ENCODE data around the gene CEP97. TPM values are rescaled to one million over a fixed set of nuclear protein-coding genes. Genes with fewer than 3 reads are reported as not detected.

Gene CEP97
- polyA plus RNA-seq, 1 donor (not counting 4 experiments of a cell fraction or from before 2014, with no cell fraction given), result 3.6 TPM

DNA sequence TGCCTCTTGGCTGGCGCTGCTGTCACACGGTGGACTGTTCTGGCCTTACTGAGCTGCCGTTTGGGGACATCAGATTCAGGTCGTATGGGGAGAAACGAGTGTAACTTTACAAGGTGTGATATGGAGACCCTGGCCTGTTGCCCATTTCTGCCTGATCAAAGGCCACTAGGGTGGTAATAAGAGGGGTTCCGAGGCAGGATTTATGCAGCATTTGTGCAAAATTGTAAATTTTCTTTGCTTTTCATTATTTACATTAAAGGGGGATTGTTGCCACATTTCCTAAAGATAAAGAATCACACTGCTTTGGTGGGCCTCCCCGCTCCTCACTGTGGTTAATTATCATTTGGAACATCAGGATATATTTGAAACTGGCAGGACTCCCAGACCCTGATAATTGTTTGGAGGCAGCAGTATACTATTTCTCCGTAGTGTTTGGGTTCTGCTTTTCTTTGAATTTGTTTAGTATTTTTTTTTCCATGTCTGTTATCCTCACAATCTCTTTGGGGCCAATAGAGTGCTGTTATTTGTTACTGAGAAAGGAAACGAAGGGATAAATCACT lies 55.5 kb downstream of the CEP97 start:
- no peaks in the 10 kb centered on the region for H3K9me3 ChIP-seq (ENCODE audit: control insufficient read depth, low read depth, low read length)
- FAIRE-seq (no peak), DNase-seq (ENCODE audit: low read depth, low spot score) (no peak)
- dilution Hi-C loops (cut with MboI; ENCODE audit: extremely low pct_ligation_motif_present, low sequenced_read_pairs), result no loop called here
- peak overlapping the region; percentile 82 to 84 (median 83) for H3K4me3 ChIP-seq (ENCODE audit: control insufficient read depth in 2 of 3, extremely low read depth in 1 of 3, insufficient read depth in 2 of 3, low read depth in 1 of 3, low read length in 3 of 3)
- peaks cover 0 to 2% of the 10 kb centered on the region in 2 experiments for H3K36me3 ChIP-seq (ENCODE audit: control insufficient read depth in 2 of 2, extremely low read depth in 1 of 2, insufficient read depth in 2 of 2, low read length in 2 of 2)
- H3K9ac ChIP-seq (ENCODE audit: control insufficient read depth, extremely low read depth, insufficient read depth, low read length), result peak overlapping the region; percentile 69
- H2AFZ ChIP-seq (ENCODE audit: control insufficient read depth, low read length), result peak overlapping the region; percentile 87
- no peaks in the 10 kb centered on the region for H4K20me1 ChIP-seq (ENCODE audit: control insufficient read depth, extremely low read depth, insufficient read depth, low read length)
- H3K4me2 ChIP-seq (ENCODE audit: control insufficient read depth, extremely low read depth, insufficient read depth, low read depth, low read length), result peak overlapping the region; percentile 90
- peaks cover 19% of the 10 kb centered on the region for H3K4me1 ChIP-seq (ENCODE audit: control insufficient read depth, extremely low read depth, insufficient read depth, low read length)
- H3K27ac ChIP-seq (ENCODE audit: control insufficient read depth, insufficient read depth, low read length), result peak overlapping the region; percentile 49
- peaks cover 6% of the 10 kb centered on the region for H3K79me2 ChIP-seq (ENCODE audit: control insufficient read depth, insufficient read depth, low read length)
- TF ChIP-seq, protein P1, sequence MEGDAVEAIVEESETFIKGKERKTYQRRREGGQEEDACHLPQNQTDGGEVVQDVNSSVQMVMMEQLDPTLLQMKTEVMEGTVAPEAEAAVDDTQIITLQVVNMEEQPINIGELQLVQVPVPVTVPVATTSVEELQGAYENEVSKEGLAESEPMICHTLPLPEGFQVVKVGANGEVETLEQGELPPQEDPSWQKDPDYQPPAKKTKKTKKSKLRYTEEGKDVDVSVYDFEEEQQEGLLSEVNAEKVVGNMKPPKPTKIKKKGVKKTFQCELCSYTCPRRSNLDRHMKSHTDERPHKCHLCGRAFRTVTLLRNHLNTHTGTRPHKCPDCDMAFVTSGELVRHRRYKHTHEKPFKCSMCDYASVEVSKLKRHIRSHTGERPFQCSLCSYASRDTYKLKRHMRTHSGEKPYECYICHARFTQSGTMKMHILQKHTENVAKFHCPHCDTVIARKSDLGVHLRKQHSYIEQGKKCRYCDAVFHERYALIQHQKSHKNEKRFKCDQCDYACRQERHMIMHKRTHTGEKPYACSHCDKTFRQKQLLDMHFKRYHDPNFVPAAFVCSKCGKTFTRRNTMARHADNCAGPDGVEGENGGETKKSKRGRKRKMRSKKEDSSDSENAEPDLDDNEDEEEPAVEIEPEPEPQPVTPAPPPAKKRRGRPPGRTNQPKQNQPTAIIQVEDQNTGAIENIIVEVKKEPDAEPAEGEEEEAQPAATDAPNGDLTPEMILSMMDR (optimal IDR thresholded peaks at IDR 0.05 in 1 of 3, IDR thresholded peaks at IDR 0.05 in 1 of 3, conservative IDR thresholded peaks at IDR 0.05 in 1 of 3; ENCODE audit: extremely low read depth in 1 of 3, insufficient read depth in 2 of 3, low read length in 3 of 3), result no peak
- TF ChIP-seq EZH2 (IDR thresholded peaks at IDR 0.05; ENCODE audit: low read length), result no peak
- H3K27me3 ChIP-seq (ENCODE audit: control insufficient read depth, extremely low read depth, insufficient read depth, low read length), result no peaks in the 10 kb centered on the region
- no peaks in the 10 kb centered on the region for H3K9me1 ChIP-seq (ENCODE audit: control insufficient read depth, extremely low read depth, insufficient read depth, low read length)

DNA sequence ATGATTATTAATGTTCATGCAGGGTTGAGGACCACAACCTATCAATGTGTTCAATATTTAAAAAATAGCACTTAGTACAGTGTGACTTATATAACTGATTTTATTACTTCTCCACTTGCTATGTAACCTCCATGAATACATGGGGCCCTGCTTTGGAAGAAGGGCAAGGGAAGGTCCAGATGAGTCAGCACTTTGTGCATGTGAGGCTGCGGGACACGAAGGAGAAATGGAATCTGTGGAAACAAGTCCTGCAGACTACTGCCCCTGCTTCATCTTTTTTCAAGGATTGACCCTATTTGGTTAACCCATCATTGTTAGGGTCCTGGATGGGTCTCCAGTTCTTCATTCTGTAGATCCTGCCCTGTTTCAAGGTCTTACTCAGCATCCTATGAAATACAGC lies 56.2 kb downstream of the CEP97 start:
- peak overlapping the region; percentile 90 for H3K4me2 ChIP-seq (ENCODE audit: control insufficient read depth, extremely low read depth, insufficient read depth, low read depth, low read length)
- peaks cover 19% of the 10 kb centered on the region for H3K4me1 ChIP-seq (ENCODE audit: control insufficient read depth, extremely low read depth, insufficient read depth, low read length)
- no peaks in the 10 kb centered on the region for H3K9me1 ChIP-seq (ENCODE audit: control insufficient read depth, extremely low read depth, insufficient read depth, low read length)
- no peak overlapping the region for H3K27ac ChIP-seq (ENCODE audit: control insufficient read depth, insufficient read depth, low read length)
- DNase-seq (ENCODE audit: low read depth, low spot score) (no peak), FAIRE-seq (peak; percentile 32)
- H4K20me1 ChIP-seq (ENCODE audit: control insufficient read depth, extremely low read depth, insufficient read depth, low read length), result no peaks in the 10 kb centered on the region
- no peak overlapping the region for H3K9ac ChIP-seq (ENCODE audit: control insufficient read depth, extremely low read depth, insufficient read depth, low read length)
- H3K9me3 ChIP-seq (ENCODE audit: control insufficient read depth, low read depth, low read length), result no peaks in the 10 kb centered on the region
- H3K36me3 ChIP-seq (ENCODE audit: control insufficient read depth in 2 of 2, extremely low read depth in 1 of 2, insufficient read depth in 2 of 2, low read length in 2 of 2), result peaks cover 3 to 5% of the 10 kb centered on the region in 2 experiments
- H3K27me3 ChIP-seq (ENCODE audit: control insufficient read depth, extremely low read depth, insufficient read depth, low read length), result no peaks in the 10 kb centered on the region
- no peak overlapping the region for H2AFZ ChIP-seq (ENCODE audit: control insufficient read depth, low read length)
- H3K4me3 ChIP-seq (ENCODE audit: control insufficient read depth in 2 of 3, extremely low read depth in 1 of 3, insufficient read depth in 2 of 3, low read depth in 1 of 3, low read length in 3 of 3), result peak overlapping the region in 1 of 3 experiments; percentile 83
- no peak for TF ChIP-seq EZH2 (IDR thresholded peaks at IDR 0.05; ENCODE audit: low read length)
- TF ChIP-seq, protein P1 (optimal IDR thresholded peaks at IDR 0.05 in 1 of 3, IDR thresholded peaks at IDR 0.05 in 1 of 3, conservative IDR thresholded peaks at IDR 0.05 in 1 of 3; ENCODE audit: extremely low read depth in 1 of 3, insufficient read depth in 2 of 3, low read length in 3 of 3), result no peak
- dilution Hi-C loops (cut with MboI; ENCODE audit: extremely low pct_ligation_motif_present, low sequenced_read_pairs), result no loop called here
- peaks cover 6% of the 10 kb centered on the region for H3K79me2 ChIP-seq (ENCODE audit: control insufficient read depth, insufficient read depth, low read length)

Data from keratinocyte (primary cell).